Measurements from ENCODE around the gene KLF11. TPM values are rescaled to one million over a fixed set of nuclear protein-coding genes. Genes with fewer than 3 reads are reported as not detected.
A peak's percentile ranks its signal among the peaks of the same experiment; 100 is the strongest.

The KLF11 gene
- polyA plus RNA-seq, 6 donors from 2014 or later, result 13.8 to 34.0 (median 16.9) TPM

GRCh38 chr2:10101491-10101890 lies 58.1 kb downstream of the KLF11 start:
- Mint-ChIP-seq H3K4me1 (peaks cover 0 to 12% (median 6%) of the 10 kb centered on the region in 3 donors), H3K9me3 (peaks cover 0 to 7% (median 2%) of the 10 kb centered on the region in 7 donors), H3K27ac (no peak overlapping the region), H3K27me3 (peaks cover 10 to 13% (median 11%) of the 10 kb centered on the region in 3 donors), H3K4me3 (no peak overlapping the region), H3K36me3 (peaks cover under 1% of the 10 kb centered on the region in 2 donors)
- DNase-seq (no peak), ATAC-seq (ENCODE audit: low read depth in 2 of 2) (no peak)

- no peak for DNase-seq
- H3K36me3 Mint-ChIP-seq, result peaks cover 8 to 9% of the 10 kb centered on the region in 2 donors
- H3K4me3 Mint-ChIP-seq, result peak overlapping the region in 1 of 8 donors; percentile 19
- peaks cover 0 to 6% (median 0%) of the 10 kb centered on the region in 3 donors for H3K4me1 Mint-ChIP-seq
- no peak for ATAC-seq (ENCODE audit: low read depth in 2 of 2)
- H3K9me3 Mint-ChIP-seq, result peaks cover 0 to 12% (median 9%) of the 10 kb centered on the region in 7 donors
- no peak overlapping the region for H3K27ac Mint-ChIP-seq
- H3K27me3 Mint-ChIP-seq, result peaks cover 2 to 6% (median 3%) of the 10 kb centered on the region in 3 donors
These were observed 59.8 kb downstream of the KLF11 start for GRCh38 chr2:10103179-10103578.

Other genes with a start within 250 kb of the KLF11 start
- 10 to 100 TPM in 1 of 6 donors, 1 to 10 TPM in 5; 3.4 to 16.5 (median 7.7) TPM for gene TAF1B, start 200.1 kb upstream of the KLF11 start, polyA plus RNA-seq (ENCODE audit: low read depth in 6 of 6)
- under 1 TPM in 5 of 6 donors, not detected in 1; 0.09 to 0.89 (median 0.41) TPM for gene GRHL1, start 91.9 kb upstream of the KLF11 start, polyA plus RNA-seq (ENCODE audit: low read depth in 6 of 6)
- not detected for gene CYS1, start 36.9 kb downstream of the KLF11 start, polyA plus RNA-seq (ENCODE audit: low read depth in 6 of 6)
- gene RRM2, start 79.2 kb downstream of the KLF11 start, polyA plus RNA-seq (ENCODE audit: low read depth in 6 of 6), result under 1 TPM in 2 of 6 donors, not detected in 4; 0.15 to 0.24 TPM

Measured in naive B cell (primary cell).